ENCODE results near the gene ZNF778. TPM values are rescaled to one million over a fixed set of nuclear protein-coding genes. Genes with fewer than 3 reads are reported as not detected.

The ZNF778 gene
- polyA plus RNA-seq, 1 experiment, result 11.3 TPM

GRCh38 chr16:89272631-89273030 lies 55.1 kb downstream of the ZNF778 start:
- CTCF ChIA-PET, result interaction anchor here (3.5 kb wide), 1 partner anchor 16 kb away, joined by 11 read pairs; no protein-coding TSS in a partner anchor

GRCh38 chr16:89273741-89274472 lies 56.4 kb downstream of the ZNF778 start:
- H3K27me3 ChIP-seq (ENCODE audit: control insufficient read depth, insufficient read depth, low read length), result no peaks in the 10 kb centered on the region
- H3K27ac ChIP-seq (ENCODE audit: low read depth, low read length), result no peak overlapping the region
- POLR2A ChIA-PET, result no interaction called here
- no peak overlapping the region for H3K4me3 ChIP-seq (ENCODE audit: low read depth, low read length)
- no peak for TF ChIP-seq CTCF (IDR thresholded peaks at IDR 0.05; ENCODE audit: low read depth, low read length)
- no peaks in the 10 kb centered on the region; the same call in 1 of the 2 replicates for H3K9me3 ChIP-seq (ENCODE audit: control insufficient read depth, insufficient read depth, low read length)
- CTCF ChIA-PET, result no interaction called here
- DNase-seq (ENCODE audit: low read depth, low spot score), result no peak

More at GRCh38 chr16:89272631-89273030, 55.1 kb downstream of the ZNF778 start:
- Histone ChIP-seq H3K27ac (ENCODE audit: low read depth, low read length) (no peak overlapping the region), H3K27me3 (ENCODE audit: control insufficient read depth, insufficient read depth, low read length) (no peaks in the 10 kb centered on the region), H3K4me3 (ENCODE audit: low read depth, low read length) (no peak overlapping the region), H3K9me3 (ENCODE audit: control insufficient read depth, insufficient read depth, low read length) (peaks cover 3% of the 10 kb centered on the region; the same call in 1 of the 2 replicates)
- TF ChIP-seq CTCF (IDR thresholded peaks at IDR 0.05; ENCODE audit: low read depth, low read length), result no peak
- DNase-seq (ENCODE audit: low read depth, low spot score), result no peak
- POLR2A ChIA-PET, result no interaction called here

- H3K9me3 ChIP-seq (ENCODE audit: control insufficient read depth, insufficient read depth, low read length), result no peaks in the 10 kb centered on the region; the same call in 1 of the 2 replicates
- H3K4me3 ChIP-seq (ENCODE audit: low read depth, low read length), result no peak overlapping the region
- TF ChIP-seq CTCF (IDR thresholded peaks at IDR 0.05; ENCODE audit: low read depth, low read length), result no peak
- H3K27me3 ChIP-seq (ENCODE audit: control insufficient read depth, insufficient read depth, low read length), result no peaks in the 10 kb centered on the region
- ChIA-PET CTCF (no interaction called here), POLR2A (no interaction called here)
- no peak overlapping the region for H3K27ac ChIP-seq (ENCODE audit: low read depth, low read length)
- no peak for DNase-seq (ENCODE audit: low read depth, low spot score)
Measured at GRCh38 chr16:89274561-89275283, 57.2 kb downstream of the ZNF778 start.

- ChIA-PET POLR2A (no interaction called here), CTCF (no interaction called here)
Measured at GRCh38 chr16:89275284-89275584, 57.7 kb downstream of the ZNF778 start.

More at GRCh38 chr16:89275284-89275584, 57.7 kb downstream of the ZNF778 start:
- Histone ChIP-seq H3K27ac (ENCODE audit: low read depth, low read length) (no peak overlapping the region), H3K9me3 (ENCODE audit: control insufficient read depth, insufficient read depth, low read length) (no peaks in the 10 kb centered on the region; the same call in 1 of the 2 replicates), H3K4me3 (ENCODE audit: low read depth, low read length) (no peak overlapping the region), H3K27me3 (ENCODE audit: control insufficient read depth, insufficient read depth, low read length) (no peaks in the 10 kb centered on the region)
- no peak for TF ChIP-seq CTCF (IDR thresholded peaks at IDR 0.05; ENCODE audit: low read depth, low read length)
- DNase-seq (ENCODE audit: low read depth, low spot score), result no peak
